HFF-Myc (cell line): ENCODE results near the gene AMBRA1.

Source experiments
- DNase-seq: peaks from one replicate; pipeline ENCODE4 v3.0.0-alpha.2; 2011; ENCODE audit warnings: low read depth; ENCODE audit errors: extremely low read depth
- H3K4me3 ChIP-seq: replicated peaks from 2 replicates; pipeline ENCODE4 v1.5.1; 2011; ENCODE audit warnings: low read depth, mild to moderate bottlenecking, control low read depth, low read length
- TF ChIP-seq, protein P1 (sequence below): IDR thresholded peaks from 2 replicates; pipeline ENCODE4 v1.5.1; 2012; ENCODE audit warnings: mild to moderate bottlenecking, low read depth, low read length, control low read depth; ENCODE audit errors: missing control alignments

The AMBRA1 gene

DNA sequence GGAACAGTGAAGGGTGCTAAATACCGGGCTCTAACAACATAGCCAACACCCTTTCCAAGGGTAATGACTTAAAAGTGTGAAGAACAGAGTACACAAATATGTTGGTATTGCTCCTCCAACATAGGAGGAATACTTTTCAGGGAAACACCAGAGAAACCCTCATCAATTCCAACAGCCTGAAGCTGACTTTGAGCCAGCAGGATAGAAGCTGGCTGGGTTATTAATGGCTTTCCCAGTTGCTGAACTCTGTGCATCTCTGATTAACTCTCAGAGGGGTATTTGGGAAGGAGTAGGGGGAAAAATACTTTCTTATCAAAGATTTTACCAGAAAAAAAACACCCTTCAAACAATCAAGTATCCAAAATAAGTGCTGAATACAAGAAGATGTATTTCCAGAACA lies 95.6 kb downstream of the AMBRA1 start:
- no peak for DNase-seq
- H3K4me3 ChIP-seq, result no peak overlapping the region

DNA sequence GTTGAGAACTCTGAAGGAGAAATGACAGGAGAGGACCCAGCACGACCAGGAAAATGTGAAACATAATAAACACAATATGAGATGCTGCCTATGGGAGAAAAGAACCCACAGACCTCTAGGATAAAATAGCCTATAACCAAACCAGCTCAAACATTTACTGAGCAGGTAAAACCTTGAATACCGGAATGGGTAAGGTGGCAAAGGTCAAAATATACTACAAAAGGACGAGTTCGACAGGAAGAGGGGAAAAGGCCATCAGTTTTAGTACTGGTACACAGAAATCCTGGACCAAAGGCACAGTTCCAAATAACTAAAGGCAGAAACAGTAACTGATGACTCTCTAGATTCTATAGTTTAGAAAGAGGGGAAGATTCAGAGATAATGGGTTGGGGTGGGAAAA lies 96.3 kb downstream of the AMBRA1 start:
- TF ChIP-seq, protein P1, sequence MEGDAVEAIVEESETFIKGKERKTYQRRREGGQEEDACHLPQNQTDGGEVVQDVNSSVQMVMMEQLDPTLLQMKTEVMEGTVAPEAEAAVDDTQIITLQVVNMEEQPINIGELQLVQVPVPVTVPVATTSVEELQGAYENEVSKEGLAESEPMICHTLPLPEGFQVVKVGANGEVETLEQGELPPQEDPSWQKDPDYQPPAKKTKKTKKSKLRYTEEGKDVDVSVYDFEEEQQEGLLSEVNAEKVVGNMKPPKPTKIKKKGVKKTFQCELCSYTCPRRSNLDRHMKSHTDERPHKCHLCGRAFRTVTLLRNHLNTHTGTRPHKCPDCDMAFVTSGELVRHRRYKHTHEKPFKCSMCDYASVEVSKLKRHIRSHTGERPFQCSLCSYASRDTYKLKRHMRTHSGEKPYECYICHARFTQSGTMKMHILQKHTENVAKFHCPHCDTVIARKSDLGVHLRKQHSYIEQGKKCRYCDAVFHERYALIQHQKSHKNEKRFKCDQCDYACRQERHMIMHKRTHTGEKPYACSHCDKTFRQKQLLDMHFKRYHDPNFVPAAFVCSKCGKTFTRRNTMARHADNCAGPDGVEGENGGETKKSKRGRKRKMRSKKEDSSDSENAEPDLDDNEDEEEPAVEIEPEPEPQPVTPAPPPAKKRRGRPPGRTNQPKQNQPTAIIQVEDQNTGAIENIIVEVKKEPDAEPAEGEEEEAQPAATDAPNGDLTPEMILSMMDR, result no peak
- no peak overlapping the region for H3K4me3 ChIP-seq
- DNase-seq, result no peak

More for the DNA sequence above, 95.6 kb downstream of the AMBRA1 start:
- TF ChIP-seq, protein P1, result no peak

DNA sequence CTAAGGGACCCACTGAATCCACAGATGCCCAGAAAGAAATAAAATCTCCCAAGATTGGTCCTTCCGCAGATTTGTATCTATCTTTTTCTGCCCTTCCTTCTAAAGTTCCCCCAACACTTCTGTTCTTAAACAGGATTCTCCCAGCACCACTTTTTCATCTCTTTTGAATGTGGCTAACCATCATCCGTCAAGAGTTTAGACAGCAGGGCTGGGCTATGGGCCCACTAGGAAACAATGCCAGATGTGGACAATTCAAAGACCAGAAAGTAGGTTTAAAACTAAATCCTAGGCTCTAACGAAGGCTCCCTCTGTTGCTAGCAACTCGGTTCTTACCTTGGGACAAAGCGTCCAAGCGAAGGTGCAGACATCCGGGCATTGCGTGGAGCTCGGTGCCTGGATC lies 100.0 kb downstream of the AMBRA1 start:
- TF ChIP-seq, protein P1, result no peak
- H3K4me3 ChIP-seq, result no peak overlapping the region
- no peak for DNase-seq

DNA sequence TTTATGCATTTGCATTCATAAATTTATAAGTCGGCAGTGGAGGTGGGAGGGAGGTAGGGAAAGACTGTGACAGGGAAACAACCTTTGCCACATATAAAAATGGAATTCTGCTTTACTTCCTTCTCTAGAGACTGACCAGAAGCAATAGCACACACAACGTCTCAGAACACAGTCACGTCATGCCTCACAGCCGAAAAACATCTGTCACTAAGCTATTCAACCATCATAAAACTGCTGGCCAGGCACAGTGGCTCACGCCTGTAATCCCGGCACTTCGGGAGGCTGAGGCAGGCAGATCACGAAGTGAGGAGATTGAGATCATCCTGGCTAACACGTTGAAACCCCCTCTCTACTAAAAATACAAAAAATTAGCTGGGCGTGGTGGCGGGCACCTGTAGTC lies 101.3 kb downstream of the AMBRA1 start:
- no peak overlapping the region for H3K4me3 ChIP-seq
- DNase-seq, result no peak
- TF ChIP-seq, protein P1, result no peak

DNA sequence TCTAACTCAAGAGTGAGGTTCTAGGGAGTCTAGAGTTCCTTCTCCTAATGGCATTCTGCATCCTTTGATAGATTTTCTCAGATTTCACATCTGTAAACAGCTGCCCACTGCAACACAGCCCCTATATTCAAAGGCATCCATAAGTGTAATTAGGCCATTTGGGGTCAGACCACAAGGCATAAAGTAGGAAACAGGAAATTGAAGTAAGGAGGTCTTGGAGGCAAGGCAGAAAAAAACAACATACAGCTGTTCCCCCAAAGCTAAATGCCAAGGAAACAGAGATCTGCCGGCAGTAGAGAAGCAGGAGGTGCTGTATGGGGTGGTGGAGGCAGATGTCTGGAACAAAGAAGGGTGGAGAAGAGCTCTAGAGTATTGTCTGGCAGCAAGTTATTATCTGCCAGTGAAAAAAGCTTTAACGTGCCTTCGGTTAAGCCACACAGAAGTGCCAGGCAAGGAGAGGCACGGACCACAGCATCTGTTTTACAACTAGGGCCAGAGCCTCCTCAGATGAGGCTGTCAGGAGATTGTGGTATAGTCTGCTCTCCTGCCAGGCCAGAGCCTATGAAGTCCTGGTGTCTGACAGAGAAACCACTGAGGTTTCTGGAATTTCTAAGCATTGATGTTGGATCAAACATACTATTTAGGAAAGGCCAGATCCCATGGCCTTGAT lies 102.0 kb downstream of the AMBRA1 start:
- no peak overlapping the region for H3K4me3 ChIP-seq
- DNase-seq, result no peak
- TF ChIP-seq, protein P1, result no peak

DNA sequence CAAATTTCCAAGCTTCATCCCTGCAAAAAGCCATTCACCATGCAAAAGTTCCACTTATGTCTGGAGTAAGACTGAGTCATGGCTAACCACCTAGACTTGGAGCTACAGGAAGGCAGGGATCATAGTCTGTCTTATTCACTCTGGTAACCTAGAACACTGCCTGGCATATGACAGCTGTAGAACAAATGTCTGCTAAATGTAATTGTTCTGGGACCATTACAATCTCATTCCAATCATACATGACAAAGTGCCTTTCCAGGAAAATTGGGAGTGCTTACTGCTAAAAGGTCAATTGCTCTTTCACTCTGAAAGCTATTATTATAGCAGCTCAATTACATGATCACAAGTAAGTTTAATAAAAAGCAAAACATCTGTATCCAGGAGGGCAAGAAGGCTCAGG lies 103.2 kb downstream of the AMBRA1 start:
- TF ChIP-seq, protein P1, result no peak
- H3K4me3 ChIP-seq, result no peak overlapping the region
- no peak for DNase-seq
